B cell (primary cell): ENCODE results near the gene EMX2.

ENCODE experiments used
- CTCF ChIP-seq: fragments of 200-600 bp; IDR thresholded peaks from one replicate; pipeline ENCODE4 v1.8.0; 2022; ENCODE audit warnings: antibody characterized with exemption, mild to moderate bottlenecking
- EZH2 ChIP-seq: IDR thresholded peaks from 2 replicates; pipeline ENCODE4 v1.6.1; 2012; ENCODE audit warnings: borderline replicate concordance, low read depth, mild to moderate bottlenecking, moderate library complexity, low read length; ENCODE audit not compliant: insufficient read depth, poor library complexity, severe bottlenecking

- no peak for TF ChIP-seq CTCF
- no peak for TF ChIP-seq EZH2
Measured at GRCh38 chr10:117518246-117518645, 24.3 kb upstream of the EMX2 start.
